H9 (cell line): ENCODE measurements around the gene BLACAT1. TPM values are rescaled to one million over a fixed set of nuclear protein-coding genes. Genes with fewer than 3 reads are reported as not detected.
A peak's percentile ranks its signal among the peaks of the same experiment; 100 is the strongest.

Source experiments
- DNase-seq: peaks from one replicate; pipeline ENCODE4 v3.0.0-alpha.2; 2017
- H2AFZ ChIP-seq: one replicate; pipeline ENCODE4 v1.6.1; 2013; ENCODE audit warnings: mild to moderate bottlenecking, low read length, control low read depth, moderate library complexity
- H2AK5ac ChIP-seq: 2 replicates; pipeline ENCODE4 v1.6.1; 2013; ENCODE audit warnings: low read length, control low read depth, mixed read lengths; ENCODE audit not compliant: insufficient read length
- H2BK120ac ChIP-seq: one replicate; pipeline ENCODE4 v1.6.1; 2013; ENCODE audit warnings: low read depth, mild to moderate bottlenecking, low read length, control low read depth, inconsistent platforms; ENCODE audit not compliant: poor library complexity, severe bottlenecking
- H2BK12ac ChIP-seq: 2 replicates; pipeline ENCODE4 v1.6.1; 2013; ENCODE audit warnings: low read length, control low read depth, mixed read lengths, low read depth; ENCODE audit not compliant: insufficient read length
- H2BK15ac ChIP-seq: 2 replicates; pipeline ENCODE4 v1.6.1; 2013; ENCODE audit warnings: low read depth, low read length, control low read depth
- H2BK20ac ChIP-seq: one replicate; pipeline ENCODE4 v1.6.1; 2013; ENCODE audit warnings: low read depth, mild to moderate bottlenecking, low read length, control low read depth, inconsistent platforms; ENCODE audit not compliant: poor library complexity, severe bottlenecking
- H2BK5ac ChIP-seq: 2 replicates; pipeline ENCODE4 v1.6.1; 2013; ENCODE audit warnings: low read length, control low read depth, mixed read lengths; ENCODE audit not compliant: insufficient read length
- H3K14ac ChIP-seq: 2 replicates; pipeline ENCODE4 v1.6.1; 2013; ENCODE audit warnings: low read length, control low read depth; ENCODE audit not compliant: insufficient read depth
- H3K18ac ChIP-seq: 2 replicates; pipeline ENCODE4 v1.6.1; 2013; ENCODE audit warnings: low read depth, mild to moderate bottlenecking, mixed read lengths, low read length, control low read depth; ENCODE audit not compliant: insufficient read length
- H3K23ac ChIP-seq: 2 replicates; pipeline ENCODE4 v1.6.1; 2013; ENCODE audit warnings: low read length, control low read depth, mixed read lengths, low read depth; ENCODE audit not compliant: insufficient read length
- H3K23me2 ChIP-seq: 2 replicates; pipeline ENCODE4 v1.6.1; 2013; ENCODE audit warnings: low read depth, mild to moderate bottlenecking, mixed read lengths, low read length, control low read depth; ENCODE audit not compliant: insufficient read length, poor library complexity, severe bottlenecking
- H3K27ac ChIP-seq: 2 replicates; pipeline ENCODE4 v1.5.1; 2013; ENCODE audit warnings: low read length, control low read depth, mixed read lengths, low read depth; ENCODE audit not compliant: insufficient read length
- H3K27me3 ChIP-seq: 2 replicates; pipeline ENCODE4 v1.6.1; 2013; ENCODE audit warnings: low read length, control low read depth, inconsistent platforms; ENCODE audit not compliant: insufficient read depth
- H3K4ac ChIP-seq: 2 replicates; pipeline ENCODE4 v1.6.1; 2013; ENCODE audit warnings: low read depth, mild to moderate bottlenecking, control low read depth, inconsistent platforms, low read length, moderate library complexity
- H3K4me1 ChIP-seq: 2 replicates; pipeline ENCODE4 v1.6.1; 2013; ENCODE audit warnings: low read length, control low read depth, inconsistent platforms; ENCODE audit not compliant: insufficient read depth
- H3K4me2 ChIP-seq: 2 replicates; pipeline ENCODE4 v1.6.1; 2013; ENCODE audit warnings: low read length, control low read depth, mixed read lengths; ENCODE audit not compliant: insufficient read length, insufficient read depth
- H3K56ac ChIP-seq: 2 replicates; pipeline ENCODE4 v1.6.1; 2013; ENCODE audit warnings: low read depth, mild to moderate bottlenecking, mixed read lengths, low read length, control low read depth; ENCODE audit not compliant: insufficient read length
- H3K79me1 ChIP-seq: 2 replicates; pipeline ENCODE4 v1.6.1; 2013; ENCODE audit warnings: low read depth, mild to moderate bottlenecking, moderate library complexity, low read length, control low read depth, inconsistent platforms; ENCODE audit not compliant: insufficient read depth, poor library complexity, severe bottlenecking
- H3K79me2 ChIP-seq: 2 replicates; pipeline ENCODE4 v1.6.1; 2013; ENCODE audit warnings: low read length, control low read depth, inconsistent platforms; ENCODE audit not compliant: insufficient read depth
- H3K9ac ChIP-seq: 2 replicates; pipeline ENCODE4 v1.6.1; 2013; ENCODE audit warnings: low read length, control low read depth, mixed read lengths; ENCODE audit not compliant: insufficient read length; ENCODE audit errors: extremely low read depth
- H3K9me3 ChIP-seq: one replicate; pipeline ENCODE4 v1.6.1; 2013; ENCODE audit warnings: low read depth, low read length, inconsistent platforms; ENCODE audit not compliant: control insufficient read depth
- H3T11ph ChIP-seq: one replicate; pipeline ENCODE4 v1.6.1; 2013; ENCODE audit warnings: mild to moderate bottlenecking, low read length, control low read depth, inconsistent platforms
- H4K20me1 ChIP-seq: one replicate; pipeline ENCODE4 v1.6.1; 2013; ENCODE audit not compliant: control insufficient read depth, insufficient read length, insufficient read depth
- H4K5ac ChIP-seq: 2 replicates; pipeline ENCODE4 v1.6.1; 2013; ENCODE audit warnings: low read depth, mild to moderate bottlenecking, mixed read lengths, low read length, control low read depth; ENCODE audit not compliant: insufficient read length
- H4K8ac ChIP-seq: replicated peaks from 2 replicates; pipeline ENCODE4 v1.6.1; 2013; ENCODE audit warnings: low read length, control low read depth, mixed read lengths, low read depth; ENCODE audit not compliant: insufficient read length
- H4K91ac ChIP-seq: 2 replicates; pipeline ENCODE4 v1.6.1; 2013; ENCODE audit warnings: low read depth, mild to moderate bottlenecking, moderate library complexity, mixed read lengths, low read length, control low read depth; ENCODE audit not compliant: insufficient read length
- H3K27ac Mint-ChIP-seq, 3 experiments: 2 replicates in 2 of 3; 3 replicates in 1 of 3; pipeline ENCODE4 v1.8.0; 2020 to 2021; ENCODE audit warnings: mixed read lengths in 3 of 3, mild to moderate bottlenecking in 1 of 3, moderate library complexity in 1 of 3
- H3K27me3 Mint-ChIP-seq: 2 replicates; pipeline ENCODE4 v1.8.0; 2021; ENCODE audit warnings: low read depth, mild to moderate bottlenecking, moderate library complexity, mixed read lengths
- H3K36me3 Mint-ChIP-seq, 3 experiments: 2 replicates in 2 of 3; 3 replicates in 1 of 3; pipeline ENCODE4 v1.8.0; 2020 to 2021; ENCODE audit warnings: low read depth in 3 of 3, mixed read lengths in 3 of 3; ENCODE audit not compliant: insufficient read depth in 1 of 3
- H3K4me1 Mint-ChIP-seq, 2 experiments: 2 replicates each; pipeline ENCODE4 v1.8.0; 2020; ENCODE audit warnings: mixed read lengths in 2 of 2
- H3K4me3 Mint-ChIP-seq, 2 experiments: 2 replicates in 1 of 2; 3 replicates in 1 of 2; pipeline ENCODE4 v1.8.0; 2020 to 2021; ENCODE audit warnings: mild to moderate bottlenecking in 2 of 2, mixed read lengths in 2 of 2, moderate library complexity in 1 of 2
- H3K9me3 Mint-ChIP-seq, 2 experiments: 2 replicates in 1 of 2; 3 replicates in 1 of 2; pipeline ENCODE4 v1.8.0; 2020; ENCODE audit warnings: mild to moderate bottlenecking in 2 of 2, mixed read lengths in 2 of 2, moderate library complexity in 1 of 2
- CTCF ChIP-seq: fragments of 200-600 bp; sonication (generic); conservative IDR thresholded peaks from 3 replicates; pipeline ENCODE4 v1.8.0; 2021; ENCODE audit warnings: antibody characterized with exemption, mild to moderate bottlenecking
- whole genome bisulfite sequencing: extraction: QIAGEN DNeasy Blood & Tissue Kit; methylation state at CpG from one replicate; pipeline ENCODE4 v1.1.7; 2013; ENCODE audit warnings: missing lambda C conversion rate, low lambda C conversion rate, mixed read lengths; ENCODE audit not compliant: insufficient read length; ENCODE audit errors: extremely low coverage; 5-methylcytosine and 5-hydroxymethylcytosine counted together
- total RNA-seq: library from RNA; stranded (reverse); gene quantifications from 2 replicates; pipeline ENCODE4 v1.2.1, GENCODE V29; 2021

The BLACAT1 gene
- total RNA-seq, 1 experiment from 2014 or later = 4.0 TPM

- Mint-ChIP-seq H3K4me3 (peak overlapping the region; percentile 95 to 99), H3K9me3 (no peaks in the 10 kb centered on the region), H3K27ac (peak overlapping the region; percentile 66 to 97 (median 95); a peak in 6 of 7 replicates), H3K4me1 (peaks cover 52 to 58% of the 10 kb centered on the region in 2 experiments), H3K27me3 (peaks cover 37% of the 10 kb centered on the region), H3K36me3 (peaks cover 10 to 23% (median 11%) of the 10 kb centered on the region in 3 experiments)
- H2AK5ac ChIP-seq = no peak overlapping the region
- H4K91ac ChIP-seq = no peak overlapping the region
- H3K79me2 ChIP-seq = no peaks in the 10 kb centered on the region
- no peak overlapping the region for H3K56ac ChIP-seq
- H3K23ac ChIP-seq = no peak overlapping the region
- H3K27me3 ChIP-seq = no peaks in the 10 kb centered on the region; the same call in 1 of the 2 replicates
- peaks cover 10% of the 10 kb centered on the region for H3K4me1 ChIP-seq
- peaks cover 3% of the 10 kb centered on the region for H3K79me1 ChIP-seq
- no peak overlapping the region for H2BK5ac ChIP-seq
- H4K20me1 ChIP-seq = no peaks in the 10 kb centered on the region
- H3K9me3 ChIP-seq = no peaks in the 10 kb centered on the region
- no peak overlapping the region; the same call in 1 of the 2 replicates for H3K4ac ChIP-seq
- H2BK15ac ChIP-seq = no peak overlapping the region
- no peak overlapping the region for H2BK120ac ChIP-seq
- H2BK12ac ChIP-seq = no peak overlapping the region
- peak; percentile 39; the same call in 2 of the 3 replicates for TF ChIP-seq CTCF
- peak overlapping the region; percentile 72 for H3K9ac ChIP-seq
- WGBS = no CpG with 5 or more reads among the region's 47 CpGs
- H3T11ph ChIP-seq = no peak overlapping the region
- peak; percentile 54 for DNase-seq
- peak overlapping the region; percentile 84 for H3K14ac ChIP-seq
- H4K5ac ChIP-seq = no peak overlapping the region
- H2BK20ac ChIP-seq = no peak overlapping the region
- H3K27ac ChIP-seq = no peak overlapping the region
- H2AFZ ChIP-seq = no peak overlapping the region
- H3K23me2 ChIP-seq = peaks cover 21% of the 10 kb centered on the region
- no peak overlapping the region for H4K8ac ChIP-seq
- H3K18ac ChIP-seq = peak overlapping the region; percentile 74
- H3K4me2 ChIP-seq = peak overlapping the region; percentile 63
Measured at GRCh38 chr1:205456383-205456867, 580 bp upstream of the BLACAT1 start.
